ENCODE data around the gene DOK6. TPM values are rescaled to one million over a fixed set of nuclear protein-coding genes. Genes with fewer than 3 reads are reported as not detected.

Gene DOK6
- total and polyA plus RNA-seq, 8 donors: 0.15 to 1.3 (median 0.33) TPM

GRCh38 chr18:69649684-69650083 lies 249.0 kb downstream of the DOK6 start:
- ATAC-seq (no peak), FAIRE-seq (no peak), DNase-seq (no peak)
- intact Hi-C loops (cut with DNase I): no loop called here
- Histone ChIP-seq H3K4me1 (no peaks in the 10 kb centered on the region), H3K27me3 (no peaks in the 10 kb centered on the region), H3K27ac (no peak overlapping the region), H3K4me3 (no peak overlapping the region), H3K36me3 (no peaks in the 10 kb centered on the region), H3K9me3 (no peaks in the 10 kb centered on the region)
- WGBS, 2 donors: 56 to 74% methylated on average over 2 of the region's 2 CpGs
- no peak for TF ChIP-seq CTCF (IDR thresholded peaks at IDR 0.05)

- no peaks in the 10 kb centered on the region for H3K4me1 ChIP-seq
- TF ChIP-seq CTCF (IDR thresholded peaks at IDR 0.05): no peak
- no peak for FAIRE-seq
- WGBS, 2 donors: 92% methylated on average over 5 of the region's 5 CpGs
- H3K27ac ChIP-seq: no peak overlapping the region
- no peaks in the 10 kb centered on the region for H3K27me3 ChIP-seq
- intact Hi-C loops (cut with DNase I): no loop called here
- ATAC-seq: no peak
- DNase-seq: no peak
- H3K36me3 ChIP-seq: no peaks in the 10 kb centered on the region
- no peak overlapping the region for H3K4me3 ChIP-seq
- H3K9me3 ChIP-seq: no peaks in the 10 kb centered on the region
Observed at GRCh38 chr18:69651243-69651642, 250.6 kb downstream of the DOK6 start.

- Histone ChIP-seq H3K27ac (no peak overlapping the region), H3K4me1 (peaks cover 0 to 11% (median 0%) of the 10 kb centered on the region in 3 donors), H3K27me3 (no peaks in the 10 kb centered on the region), H3K36me3 (no peaks in the 10 kb centered on the region), H3K4me3 (no peak overlapping the region), H3K9me3 (no peaks in the 10 kb centered on the region)
- DNase-seq (no peak), ATAC-seq (no peak), FAIRE-seq (no peak)
- intact Hi-C loops (cut with DNase I): no loop called here
- TF ChIP-seq CTCF (IDR thresholded peaks at IDR 0.05): no peak
Observed at GRCh38 chr18:69655816-69656215, 255.1 kb downstream of the DOK6 start.

GRCh38 chr18:69658103-69658502 lies 257.4 kb downstream of the DOK6 start:
- intact Hi-C loops (cut with DNase I): no loop called here
- DNase-seq (no peak), FAIRE-seq (no peak), ATAC-seq (no peak)
- Histone ChIP-seq H3K4me3 (no peak overlapping the region), H3K36me3 (no peaks in the 10 kb centered on the region), H3K27ac (no peak overlapping the region), H3K9me3 (no peaks in the 10 kb centered on the region), H3K27me3 (no peaks in the 10 kb centered on the region), H3K4me1 (peaks cover 0 to 11% (median 0%) of the 10 kb centered on the region in 3 donors)
- 95 to 97% methylated on average over 4 of the region's 4 CpGs for WGBS, 2 donors
- no peak for TF ChIP-seq CTCF (IDR thresholded peaks at IDR 0.05)

- TF ChIP-seq CTCF (IDR thresholded peaks at IDR 0.05): no peak
- no peak for ATAC-seq
- Histone ChIP-seq H3K27ac (no peak overlapping the region), H3K36me3 (no peaks in the 10 kb centered on the region), H3K4me1 (peaks cover 0 to 11% (median 0%) of the 10 kb centered on the region in 3 donors), H3K27me3 (no peaks in the 10 kb centered on the region), H3K4me3 (no peak overlapping the region), H3K9me3 (no peaks in the 10 kb centered on the region)
- no peak for DNase-seq
- FAIRE-seq: no peak
- intact Hi-C loops (cut with DNase I): no loop called here
- 39 to 47% methylated on average over 2 of the region's 2 CpGs for WGBS, 2 donors
Observed at GRCh38 chr18:69658685-69659084, 258.0 kb downstream of the DOK6 start.
